Measurements from ENCODE around the gene ITIH5. TPM values are rescaled to one million over a fixed set of nuclear protein-coding genes. Genes with fewer than 3 reads are reported as not detected.

The ITIH5 gene
- polyA plus RNA-seq, 1 donor = 6.8 TPM

GRCh38 chr10:7626283-7626682 is 40.5 kb downstream of the ITIH5 start:
- Histone ChIP-seq H3K4me1 (ENCODE audit: control insufficient read depth, insufficient read depth, low read length) (no peaks in the 10 kb centered on the region), H3K27me3 (ENCODE audit: control insufficient read depth, insufficient read depth, low read length) (no peaks in the 10 kb centered on the region), H3K9me3 (ENCODE audit: control insufficient read depth, low read depth, low read length) (no peaks in the 10 kb centered on the region), H3K4me3 (ENCODE audit: low read length) (no peak overlapping the region), H3K27ac (ENCODE audit: low read length) (no peak overlapping the region), H3K36me3 (ENCODE audit: control insufficient read depth, insufficient read depth, low read length) (no peaks in the 10 kb centered on the region)
- no CpG with 5 or more reads among the region's 10 CpGs for WGBS (ENCODE audit: insufficient coverage, low lambda C conversion rate)
- no peak for DNase-seq

- Histone ChIP-seq H3K36me3 (ENCODE audit: control insufficient read depth, insufficient read depth, low read length) (no peaks in the 10 kb centered on the region), H3K27ac (ENCODE audit: low read length) (no peak overlapping the region), H3K4me1 (ENCODE audit: control insufficient read depth, insufficient read depth, low read length) (no peaks in the 10 kb centered on the region), H3K4me3 (ENCODE audit: low read length) (no peak overlapping the region), H3K27me3 (ENCODE audit: control insufficient read depth, insufficient read depth, low read length) (no peaks in the 10 kb centered on the region), H3K9me3 (ENCODE audit: control insufficient read depth, low read depth, low read length) (no peaks in the 10 kb centered on the region)
- no CpG with 5 or more reads among the region's 7 CpGs for WGBS (ENCODE audit: insufficient coverage, low lambda C conversion rate)
- DNase-seq = peak in 1 of 2 donors; percentile 9
These were observed 40.9 kb downstream of the ITIH5 start for GRCh38 chr10:7625836-7626235.

GRCh38 chr10:7625009-7625408 is 41.8 kb downstream of the ITIH5 start:
- H3K27me3 ChIP-seq (ENCODE audit: control insufficient read depth, insufficient read depth, low read length) = no peaks in the 10 kb centered on the region
- no peaks in the 10 kb centered on the region for H3K4me1 ChIP-seq (ENCODE audit: control insufficient read depth, insufficient read depth, low read length)
- H3K27ac ChIP-seq (ENCODE audit: low read length) = no peak overlapping the region
- no peaks in the 10 kb centered on the region for H3K9me3 ChIP-seq (ENCODE audit: control insufficient read depth, low read depth, low read length)
- H3K36me3 ChIP-seq (ENCODE audit: control insufficient read depth, insufficient read depth, low read length) = no peaks in the 10 kb centered on the region
- no peak for DNase-seq
- WGBS (ENCODE audit: insufficient coverage, low lambda C conversion rate) = no CpG with 5 or more reads among the region's 2 CpGs
- no peak overlapping the region for H3K4me3 ChIP-seq (ENCODE audit: low read length)

GRCh38 chr10:7622969-7623368 is 43.8 kb downstream of the ITIH5 start:
- Histone ChIP-seq H3K36me3 (ENCODE audit: control insufficient read depth, insufficient read depth, low read length) (no peaks in the 10 kb centered on the region), H3K27ac (ENCODE audit: low read length) (no peak overlapping the region), H3K4me3 (ENCODE audit: low read length) (no peak overlapping the region), H3K27me3 (ENCODE audit: control insufficient read depth, insufficient read depth, low read length) (no peaks in the 10 kb centered on the region), H3K9me3 (ENCODE audit: control insufficient read depth, low read depth, low read length) (no peaks in the 10 kb centered on the region), H3K4me1 (ENCODE audit: control insufficient read depth, insufficient read depth, low read length) (no peaks in the 10 kb centered on the region)
- 13% methylated on average over 1 of the region's 6 CpGs for WGBS (ENCODE audit: insufficient coverage, low lambda C conversion rate)
- DNase-seq = peak in 1 of 2 donors; percentile 19

GRCh38 chr10:7618461-7618860 is 48.3 kb downstream of the ITIH5 start:
- DNase-seq = no peak
- no peak overlapping the region for H3K4me3 ChIP-seq (ENCODE audit: low read length)
- no peaks in the 10 kb centered on the region for H3K9me3 ChIP-seq (ENCODE audit: control insufficient read depth, low read depth, low read length)
- H3K36me3 ChIP-seq (ENCODE audit: control insufficient read depth, insufficient read depth, low read length) = no peaks in the 10 kb centered on the region
- H3K27ac ChIP-seq (ENCODE audit: low read length) = no peak overlapping the region
- no peaks in the 10 kb centered on the region for H3K4me1 ChIP-seq (ENCODE audit: control insufficient read depth, insufficient read depth, low read length)
- no peaks in the 10 kb centered on the region for H3K27me3 ChIP-seq (ENCODE audit: control insufficient read depth, insufficient read depth, low read length)
- WGBS (ENCODE audit: insufficient coverage, low lambda C conversion rate) = no CpG with 5 or more reads among the region's 2 CpGs

- H3K9me3 ChIP-seq (ENCODE audit: control insufficient read depth, low read depth, low read length) = no peaks in the 10 kb centered on the region
- H3K36me3 ChIP-seq (ENCODE audit: control insufficient read depth, insufficient read depth, low read length) = no peaks in the 10 kb centered on the region
- no peak for DNase-seq
- no peaks in the 10 kb centered on the region for H3K27me3 ChIP-seq (ENCODE audit: control insufficient read depth, insufficient read depth, low read length)
- H3K4me3 ChIP-seq (ENCODE audit: low read length) = no peak overlapping the region
- WGBS (ENCODE audit: insufficient coverage, low lambda C conversion rate) = no CpG with 5 or more reads among the region's 3 CpGs
- H3K4me1 ChIP-seq (ENCODE audit: control insufficient read depth, insufficient read depth, low read length) = no peaks in the 10 kb centered on the region
- H3K27ac ChIP-seq (ENCODE audit: low read length) = no peak overlapping the region
These were observed 54.9 kb downstream of the ITIH5 start for GRCh38 chr10:7611909-7612308.

- H3K9me3 ChIP-seq (ENCODE audit: control insufficient read depth, low read depth, low read length) = no peaks in the 10 kb centered on the region
- H3K27ac ChIP-seq (ENCODE audit: low read length) = no peak overlapping the region
- H3K4me3 ChIP-seq (ENCODE audit: low read length) = no peak overlapping the region
- no peaks in the 10 kb centered on the region for H3K4me1 ChIP-seq (ENCODE audit: control insufficient read depth, insufficient read depth, low read length)
- H3K27me3 ChIP-seq (ENCODE audit: control insufficient read depth, insufficient read depth, low read length) = no peaks in the 10 kb centered on the region
- no peaks in the 10 kb centered on the region for H3K36me3 ChIP-seq (ENCODE audit: control insufficient read depth, insufficient read depth, low read length)
- 80% methylated on average over 1 of the region's 7 CpGs for WGBS (ENCODE audit: insufficient coverage, low lambda C conversion rate)
- peak in 1 of 2 donors; percentile 21 for DNase-seq
These were observed 55.9 kb downstream of the ITIH5 start for GRCh38 chr10:7610651-7611389.

GRCh38 chr10:7610026-7610425 is 56.7 kb downstream of the ITIH5 start:
- Histone ChIP-seq H3K4me3 (ENCODE audit: low read length) (no peak overlapping the region), H3K4me1 (ENCODE audit: control insufficient read depth, insufficient read depth, low read length) (no peaks in the 10 kb centered on the region), H3K36me3 (ENCODE audit: control insufficient read depth, insufficient read depth, low read length) (no peaks in the 10 kb centered on the region), H3K27ac (ENCODE audit: low read length) (no peak overlapping the region), H3K27me3 (ENCODE audit: control insufficient read depth, insufficient read depth, low read length) (no peaks in the 10 kb centered on the region), H3K9me3 (ENCODE audit: control insufficient read depth, low read depth, low read length) (no peaks in the 10 kb centered on the region)
- no CpG with 5 or more reads among the region's 3 CpGs for WGBS (ENCODE audit: insufficient coverage, low lambda C conversion rate)
- no peak for DNase-seq

GRCh38 chr10:7609556-7609955 is 57.2 kb downstream of the ITIH5 start:
- Histone ChIP-seq H3K36me3 (ENCODE audit: control insufficient read depth, insufficient read depth, low read length) (no peaks in the 10 kb centered on the region), H3K4me1 (ENCODE audit: control insufficient read depth, insufficient read depth, low read length) (no peaks in the 10 kb centered on the region), H3K27ac (ENCODE audit: low read length) (no peak overlapping the region), H3K9me3 (ENCODE audit: control insufficient read depth, low read depth, low read length) (no peaks in the 10 kb centered on the region), H3K4me3 (ENCODE audit: low read length) (no peak overlapping the region), H3K27me3 (ENCODE audit: control insufficient read depth, insufficient read depth, low read length) (no peaks in the 10 kb centered on the region)
- 86% methylated on average over 2 of the region's 5 CpGs for WGBS (ENCODE audit: insufficient coverage, low lambda C conversion rate)
- no peak for DNase-seq

GRCh38 chr10:7608001-7608400 is 58.8 kb downstream of the ITIH5 start:
- WGBS (ENCODE audit: insufficient coverage, low lambda C conversion rate) = no CpG with 5 or more reads among the region's 11 CpGs
- no peaks in the 10 kb centered on the region for H3K4me1 ChIP-seq (ENCODE audit: control insufficient read depth, insufficient read depth, low read length)
- H3K36me3 ChIP-seq (ENCODE audit: control insufficient read depth, insufficient read depth, low read length) = no peaks in the 10 kb centered on the region
- H3K4me3 ChIP-seq (ENCODE audit: low read length) = no peak overlapping the region
- no peak overlapping the region for H3K27ac ChIP-seq (ENCODE audit: low read length)
- no peak for DNase-seq
- no peaks in the 10 kb centered on the region for H3K27me3 ChIP-seq (ENCODE audit: control insufficient read depth, insufficient read depth, low read length)
- no peaks in the 10 kb centered on the region for H3K9me3 ChIP-seq (ENCODE audit: control insufficient read depth, low read depth, low read length)

- no peaks in the 10 kb centered on the region for H3K36me3 ChIP-seq (ENCODE audit: control insufficient read depth, insufficient read depth, low read length)
- no peak overlapping the region for H3K27ac ChIP-seq (ENCODE audit: low read length)
- H3K27me3 ChIP-seq (ENCODE audit: control insufficient read depth, insufficient read depth, low read length) = no peaks in the 10 kb centered on the region
- H3K4me3 ChIP-seq (ENCODE audit: low read length) = no peak overlapping the region
- H3K9me3 ChIP-seq (ENCODE audit: control insufficient read depth, low read depth, low read length) = no peaks in the 10 kb centered on the region
- DNase-seq = no peak
- WGBS (ENCODE audit: insufficient coverage, low lambda C conversion rate) = no CpG with 5 or more reads among the region's 4 CpGs
- no peaks in the 10 kb centered on the region for H3K4me1 ChIP-seq (ENCODE audit: control insufficient read depth, insufficient read depth, low read length)
These were observed 59.8 kb downstream of the ITIH5 start for GRCh38 chr10:7606951-7607404.

Measured in large intestine (tissue), 3 donors.